Astrocyte (in vitro differentiated cells and primary cell): ENCODE results near the gene NBPF3.

Experiments used
- CTCF ChIP-seq: IDR thresholded peaks from 2 replicates; pipeline ENCODE4 v1.5.1; 2011; ENCODE audit warnings: low read depth, mild to moderate bottlenecking, inconsistent platforms, low read length, moderate library complexity; ENCODE audit not compliant: insufficient read depth
- EZH2 ChIP-seq: IDR thresholded peaks from 2 replicates; pipeline ENCODE4 v1.6.1; 2012; ENCODE audit warnings: mild to moderate bottlenecking, low read length, inconsistent platforms; ENCODE audit not compliant: insufficient read depth

GRCh38 chr1:21451981-21452411, 12.1 kb downstream of the NBPF3 start:
- no peak for TF ChIP-seq CTCF
- TF ChIP-seq EZH2 = no peak
